Measurements from ENCODE around the gene TKTL1.

DNA sequence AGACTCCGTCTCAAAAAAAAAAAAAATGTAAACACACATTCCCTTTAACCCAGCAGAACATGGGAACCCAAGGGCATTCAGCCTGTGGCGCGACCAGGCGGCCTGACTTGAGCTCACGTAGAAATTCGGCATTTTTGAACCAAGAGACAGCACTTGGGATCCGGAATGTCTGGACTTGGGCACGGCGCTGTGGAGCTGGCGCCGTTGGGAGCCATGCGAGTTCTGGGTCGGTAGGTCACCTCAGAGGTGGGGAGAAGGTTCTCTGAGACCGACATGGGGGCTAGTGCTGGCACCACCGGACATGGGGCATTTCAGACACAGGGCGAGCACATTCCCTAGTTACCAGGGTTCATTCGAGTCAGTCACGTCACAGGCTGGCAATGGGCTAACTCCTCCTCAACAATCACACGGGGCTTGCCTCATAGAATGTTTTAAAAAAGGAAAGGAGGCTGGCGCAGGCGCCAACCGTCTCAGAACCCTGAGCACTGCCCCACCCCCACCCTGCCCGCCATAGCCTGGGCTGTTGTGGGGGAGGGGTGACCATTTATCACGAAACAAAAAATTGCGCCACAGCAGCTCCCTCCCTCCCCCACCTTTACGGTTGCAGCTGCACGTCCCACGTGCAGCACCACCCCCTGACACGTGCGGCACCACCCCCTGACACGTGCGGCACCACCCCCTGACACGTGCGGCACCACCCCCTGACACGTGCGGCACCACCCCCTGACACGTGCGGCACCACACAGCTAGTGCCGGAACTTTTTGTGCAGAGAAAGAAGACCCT lies 612 bp upstream of the TKTL1 start, which contains the start of gene TEX28:
- TF ChIP-seq CTCF (IDR thresholded peaks at IDR 0.05; ENCODE audit: poor library complexity, severe bottlenecking) (no peak), REST (IDR thresholded peaks at IDR 0.05; ENCODE audit: borderline replicate concordance) (no peak), EP300 (conservative IDR thresholded peaks at IDR 0.05; ENCODE audit: poor library complexity, severe bottlenecking) (no peak), SMC3 (conservative IDR thresholded peaks at IDR 0.05; ENCODE audit: poor library complexity) (no peak)

Measured in neural cell (in vitro differentiated cells).